HepG2 (cell line): ENCODE measurements around the gene CDH1. TPM values are rescaled to one million over a fixed set of nuclear protein-coding genes. Genes with fewer than 3 reads are reported as not detected.

Source experiments
- AHDC1 ChIP-seq: sonication (generic); formaldehyde crosslinking; IDR thresholded peaks from 2 replicates; pipeline ENCODE4 v1.5.1; 2020; ENCODE audit warnings: mild to moderate bottlenecking, missing genetic modification reagents, borderline replicate concordance
- FOXO1 ChIP-seq: sonication (generic); formaldehyde crosslinking; IDR thresholded peaks from 2 replicates; pipeline ENCODE4 v1.4.0; 2020; ENCODE audit warnings: missing genetic modification reagents
- HMGA1 ChIP-seq: sonication (generic); formaldehyde crosslinking; conservative IDR thresholded peaks from 2 replicates; pipeline ENCODE4 v1.4.0; 2020; ENCODE audit warnings: missing genetic modification reagents
- MYPOP ChIP-seq: sonication (generic); formaldehyde crosslinking; IDR thresholded peaks from 2 replicates; pipeline ENCODE4 v1.8.1; 2023; ENCODE audit warnings: mild to moderate bottlenecking, moderate library complexity, missing genetic modification reagents
- RAD51 ChIP-seq: fragments of 450-650 bp; IDR thresholded peaks from 2 replicates; pipeline ENCODE4 v1.6.1; 2016; ENCODE audit warnings: borderline replicate concordance
- SMAD9 ChIP-seq: sonication (generic); formaldehyde crosslinking; IDR thresholded peaks from 2 replicates; pipeline ENCODE4 v1.5.1; 2020; ENCODE audit warnings: mild to moderate bottlenecking, missing genetic modification reagents
- SP5 ChIP-seq: IDR thresholded peaks from 2 replicates; pipeline ENCODE4 v1.6.1; 2016; ENCODE audit warnings: low read depth, borderline replicate concordance
- SRSF9 ChIP-seq: fragments of 200-400 bp; formaldehyde crosslinking; IDR thresholded peaks from 2 replicates; pipeline ENCODE4 v1.6.1; 2018; ENCODE audit warnings: borderline replicate concordance, mild to moderate bottlenecking, low read depth, low read length; ENCODE audit not compliant: insufficient read depth, poor library complexity, severe bottlenecking
- TFDP2 ChIP-seq: sonication (generic); formaldehyde crosslinking; IDR thresholded peaks from 2 replicates; pipeline ENCODE4 v1.4.0; 2020; ENCODE audit warnings: missing genetic modification reagents
- TOE1 ChIP-seq: sonication (generic); formaldehyde crosslinking; IDR thresholded peaks from 2 replicates; pipeline ENCODE4 v1.4.0; 2020; ENCODE audit warnings: mild to moderate bottlenecking, missing genetic modification reagents
- UBTF ChIP-seq: sonication (generic); formaldehyde crosslinking; IDR thresholded peaks from 2 replicates; pipeline ENCODE4 v1.4.0; 2020; ENCODE audit warnings: mild to moderate bottlenecking, missing genetic modification reagents
- ZMYM2 ChIP-seq: sonication (generic); formaldehyde crosslinking; IDR thresholded peaks from 2 replicates; pipeline ENCODE4 v1.8.0; 2022; ENCODE audit warnings: mild to moderate bottlenecking, missing genetic modification reagents
- ZNF121 ChIP-seq: sonication (generic); formaldehyde crosslinking; IDR thresholded peaks from 2 replicates; pipeline ENCODE4 v1.5.0; 2020; ENCODE audit warnings: mild to moderate bottlenecking, missing genetic modification reagents
- ZNF883 ChIP-seq: sonication (generic); formaldehyde crosslinking; IDR thresholded peaks from 2 replicates; pipeline ENCODE4 v1.5.1; 2020; ENCODE audit warnings: mild to moderate bottlenecking, missing genetic modification reagents; ENCODE audit errors: not compliant biosample characterization
- polyA plus RNA-seq, 8 experiments: library from polyadenylated mRNA; depleted of rRNA in 3 of 8; stranded (reverse) in 7 of 8; unstranded in 1 of 8; fragments of >200 nt; fragmentation: Illumina TruSeq in 4 of 8; extraction: Trizol in 4 of 8; gene quantifications; 2 replicates each; pipeline versions ENCODE4 v1.2.1 to v1.2.3, GENCODE V29; 2011 to 2016; ENCODE audit warnings: low read depth in 4 of 8, missing spikeins in 1 of 8, mixed read lengths in 1 of 8; ENCODE audit not compliant: insufficient read depth in 1 of 8
- total RNA-seq, 5 experiments: library from RNA; depleted of rRNA; stranded (reverse); fragments of >200 nt; fragmentation: Illumina TruSeq; extraction: Trizol; gene quantifications; 2 replicates each; pipeline ENCODE4 v1.2.3, GENCODE V29; 2016; ENCODE audit warnings: low read depth in 1 of 5

Gene CDH1
- total and polyA plus RNA-seq, 2 of the 13 experiments (the other 11 are each of a cell fraction or from before 2014, with no cell fraction given): 0.95 to 9.8 TPM

GRCh38 chr16:68737730-68738629 lies 888 bp downstream of the CDH1 start (continued):
- TF ChIP-seq UBTF (CRISPR knock-in tag): peak; percentile 59
- peak; percentile 83 for TF ChIP-seq ZNF883 (CRISPR knock-in tag)
- TF ChIP-seq ZMYM2 (CRISPR knock-in tag): no peak
- no peak for TF ChIP-seq ZNF121 (CRISPR knock-in tag)
- no peak for TF ChIP-seq SRSF9
- 0 out of 2 replicates have a peak, but pooled peaks have one; percentile 27 for TF ChIP-seq SMAD9 (CRISPR knock-in tag)
- 0 out of 2 replicates have a peak, but pooled peaks have one; percentile 46 for TF ChIP-seq AHDC1
- TF ChIP-seq TFDP2 (CRISPR knock-in tag): peak; percentile 30; the same call in 1 of the 2 replicates
- peak; percentile 37; the same call in 1 of the 2 replicates for TF ChIP-seq FOXO1 (CRISPR knock-in tag)
- TF ChIP-seq HMGA1: no peak
- no peak for TF ChIP-seq TOE1 (CRISPR knock-in tag)
- no peak for TF ChIP-seq MYPOP (CRISPR knock-in tag)
- TF ChIP-seq SP5 (CRISPR knock-in tag): no peak; the same call in 1 of the 2 replicates
- TF ChIP-seq RAD51: no peak
